LoVo (cell line): ENCODE results near the gene SMIM15.
"Not testable (repeated sequence)": the region's sequence is repeated elsewhere in the genome, so short reads cannot be mapped to it uniquely, and the experiment has no call there.

Source experiments
- DNase-seq: peaks from one replicate; pipeline ENCODE4 v3.0.0-alpha.2; 2016; ENCODE audit warnings: low spot score

Gene SMIM15, protein sequence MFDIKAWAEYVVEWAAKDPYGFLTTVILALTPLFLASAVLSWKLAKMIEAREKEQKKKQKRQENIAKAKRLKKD

DNA sequence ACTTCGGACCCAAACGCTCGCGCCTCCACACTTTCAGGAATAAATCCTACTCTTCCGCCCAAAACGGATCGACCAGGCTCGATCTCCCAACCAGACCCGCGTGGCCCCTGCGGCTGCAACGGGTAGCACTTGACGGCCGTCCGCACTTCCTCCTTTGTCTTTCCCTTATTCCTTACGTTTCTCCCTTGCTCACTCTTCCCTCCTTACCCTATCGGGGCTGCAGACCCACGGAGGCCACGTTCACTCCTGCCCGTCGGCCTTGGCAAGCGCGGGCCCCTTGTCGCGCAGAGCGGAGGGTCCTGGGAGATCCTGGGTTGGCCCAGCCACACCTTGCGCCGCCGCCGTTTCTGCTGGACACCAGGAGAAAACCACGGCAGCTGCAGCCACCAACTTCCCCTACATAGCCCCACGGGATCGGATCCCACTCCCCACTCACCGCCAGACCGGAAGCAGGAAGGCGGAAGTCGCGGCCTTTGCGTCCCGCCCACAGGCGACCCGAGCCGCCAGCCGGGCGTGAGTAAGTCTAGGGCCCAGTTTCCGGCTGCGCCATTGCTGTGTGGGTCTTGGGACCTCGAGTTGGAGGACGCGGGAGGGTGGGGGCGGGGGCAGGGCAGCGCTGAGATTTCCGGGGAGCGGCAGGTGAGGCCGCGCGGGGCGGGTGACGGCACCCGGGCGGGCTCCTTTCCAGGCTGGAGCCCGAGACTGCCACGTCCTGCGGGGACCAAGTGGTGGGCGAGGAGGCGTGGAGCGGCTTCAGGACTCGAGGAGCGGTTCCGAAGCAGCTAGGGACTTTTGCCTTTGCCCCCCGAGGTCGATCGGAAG is at the start of gene SMIM15:
TSS of gene SMIM15 (minus strand) at position 459 of the 822 bp plus-strand sequence. CDS start 2,297 bp downstream, outside the sequence.
- DNase-seq = peak; percentile 94

DNA sequence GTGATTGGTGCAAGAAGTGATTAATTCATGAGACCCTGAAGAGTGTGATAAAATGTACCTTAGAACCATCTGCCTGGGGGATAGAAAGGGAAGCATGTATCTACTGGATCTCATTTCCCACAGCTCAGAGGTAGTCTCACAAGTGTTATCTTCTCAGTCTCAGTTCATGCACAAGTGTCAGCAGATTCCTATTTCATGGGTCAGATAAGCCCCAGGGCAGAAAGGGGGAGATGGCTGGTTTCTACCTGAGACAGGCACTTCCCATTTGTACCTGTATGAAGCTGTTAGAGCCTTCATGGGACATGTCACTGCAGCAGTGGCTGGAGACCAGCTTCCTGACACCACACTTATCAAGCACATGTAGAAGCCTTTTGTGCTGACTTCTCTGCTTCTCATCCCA is 45.6 kb upstream of the SMIM15 start:
- DNase-seq = no peak

DNA sequence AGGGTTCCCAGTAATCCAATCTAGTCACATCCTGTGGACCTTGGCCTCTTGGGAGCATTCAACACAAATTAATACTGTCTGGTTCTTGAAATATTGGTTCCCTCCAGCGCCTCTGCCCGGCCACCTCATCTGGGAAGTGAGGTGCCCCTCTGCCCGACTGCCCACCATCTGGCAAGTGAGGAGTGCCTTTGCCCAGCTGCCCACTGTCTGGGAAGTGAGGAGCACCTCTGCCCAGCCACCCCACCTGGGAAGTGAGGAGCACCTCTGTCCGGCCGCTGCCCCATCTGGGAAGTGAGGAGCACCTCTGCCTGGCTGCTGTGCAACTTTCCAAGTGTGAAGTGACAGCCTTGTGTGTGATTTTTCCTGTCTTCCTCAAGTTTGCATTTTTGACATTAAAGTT is 42.7 kb upstream of the SMIM15 start:
- DNase-seq = no peak

DNA sequence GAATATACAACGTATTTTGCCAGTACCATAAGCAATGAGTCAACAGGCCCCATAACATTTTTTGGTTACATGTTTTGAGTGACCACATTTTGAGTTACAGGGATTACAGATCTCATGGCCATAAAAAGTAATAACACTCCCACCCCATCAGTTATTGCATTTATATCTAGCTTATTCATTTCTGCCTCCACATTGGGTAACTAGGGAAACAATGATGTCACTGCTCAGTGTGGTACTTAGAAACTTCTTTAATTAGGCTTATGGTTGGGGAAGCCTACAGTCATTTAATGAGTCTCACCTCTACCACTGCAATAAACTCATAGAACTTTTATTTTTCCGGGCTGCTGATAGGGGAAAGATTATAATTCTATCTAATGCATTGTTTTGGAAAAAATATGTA is 39.9 kb upstream of the SMIM15 start:
- no peak for DNase-seq

DNA sequence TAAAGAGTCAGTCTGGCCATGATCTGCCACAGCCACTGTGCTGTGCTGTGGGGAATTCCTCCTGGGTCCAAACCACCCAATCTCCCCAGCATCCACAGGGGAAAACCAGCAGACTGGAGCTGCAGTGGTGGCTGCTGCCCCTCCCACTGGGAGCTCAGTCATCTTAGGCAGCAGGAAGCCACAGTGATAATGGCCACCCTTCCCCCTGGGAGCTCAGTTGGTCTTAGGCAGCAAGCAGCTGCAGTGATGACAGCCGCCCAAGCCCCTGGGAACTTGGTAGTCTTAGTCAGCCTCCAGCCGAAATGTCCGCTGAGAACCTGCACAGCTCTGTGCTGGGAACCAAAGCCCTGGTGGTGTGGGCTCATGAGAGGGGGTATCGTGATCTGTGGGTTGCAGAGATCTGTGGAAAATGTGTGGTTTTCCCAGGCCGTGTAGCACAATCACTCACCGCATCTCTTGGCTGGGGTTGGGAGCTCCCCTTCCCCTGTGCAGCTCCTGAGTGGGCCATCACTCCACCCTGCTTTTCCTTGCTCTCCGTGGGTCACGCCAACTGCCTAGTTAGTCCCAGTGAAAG is 38.4 kb upstream of the SMIM15 start:
- no peak for DNase-seq

DNA sequence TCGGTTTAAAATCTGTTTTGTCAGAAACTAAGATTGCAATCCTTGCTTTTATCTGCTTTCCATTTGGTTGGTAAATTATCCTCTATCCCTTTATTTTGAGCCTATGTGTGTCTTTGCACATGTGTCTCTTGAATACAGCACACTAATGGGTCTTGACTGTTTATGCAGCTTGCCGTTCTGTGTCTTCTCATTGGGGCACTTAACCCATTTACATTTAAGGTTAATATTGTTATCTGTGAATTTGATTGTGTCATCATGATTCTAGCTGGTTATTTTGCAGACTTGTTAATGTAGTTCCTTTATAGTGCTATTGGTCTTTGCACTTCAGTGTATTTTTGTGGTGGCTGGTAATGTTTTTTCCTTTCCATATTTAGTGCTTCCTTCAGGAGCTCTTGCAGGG is 36.3 kb upstream of the SMIM15 start:
- DNase-seq = no peak

DNA sequence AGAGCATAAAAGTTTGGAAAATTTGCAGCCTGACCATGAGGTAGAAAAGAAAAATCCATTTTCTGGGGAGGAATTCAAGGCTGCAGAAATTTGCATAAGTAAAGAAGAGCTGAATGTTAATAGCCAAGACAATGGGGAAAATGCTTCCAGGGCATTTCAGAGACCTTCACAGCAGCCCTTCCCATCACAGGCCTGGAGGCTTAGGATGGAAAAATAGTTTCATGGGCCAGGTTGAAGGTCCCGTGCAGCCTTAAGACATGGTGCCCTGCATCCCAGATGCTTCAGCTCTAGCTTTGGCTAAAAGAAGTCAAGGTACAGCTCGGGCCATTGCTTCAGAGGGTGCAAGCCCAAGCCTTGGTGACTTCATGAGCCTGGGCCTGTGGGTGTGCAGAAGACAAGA is 25.6 kb upstream of the SMIM15 start:
- not testable (repeated sequence) for DNase-seq

DNA sequence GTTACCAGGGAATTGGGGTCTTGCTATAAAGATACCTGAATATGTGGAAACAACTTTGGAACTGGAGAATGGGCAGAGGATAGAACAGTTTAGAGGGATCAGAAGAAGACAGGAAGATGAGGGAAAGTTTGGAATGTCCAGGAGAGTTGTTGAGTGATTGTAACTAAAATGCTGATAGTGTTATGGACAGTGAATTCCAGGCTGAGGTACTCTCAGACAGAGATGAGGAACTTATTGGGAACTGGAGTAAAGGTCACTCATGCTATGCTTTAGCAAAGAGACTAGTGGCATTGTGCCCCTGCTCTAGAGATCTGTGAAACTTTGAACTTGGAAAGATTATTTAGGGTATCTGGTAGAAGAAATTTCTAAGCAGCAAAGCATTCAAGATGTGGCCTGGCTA is 25.1 kb upstream of the SMIM15 start:
- DNase-seq = not testable (repeated sequence)

DNA sequence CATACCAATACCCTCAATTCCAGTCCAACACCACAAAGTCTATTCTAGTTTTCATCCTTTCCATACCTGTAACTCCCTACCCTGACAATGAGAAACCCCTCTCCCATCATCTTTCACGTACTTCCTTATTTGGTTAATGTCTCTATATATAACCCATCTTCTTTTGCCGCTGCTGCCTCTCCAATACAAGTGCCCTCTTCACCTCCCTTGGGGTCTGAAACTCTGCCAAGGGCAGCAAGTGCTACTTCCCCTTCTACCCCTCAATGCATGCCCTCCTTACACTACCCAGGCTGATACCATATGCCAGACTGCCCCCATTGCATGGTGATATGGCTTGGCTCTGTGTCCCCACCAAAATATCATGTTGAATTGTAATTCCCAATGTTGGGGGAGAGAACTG is 24.4 kb upstream of the SMIM15 start:
- no peak for DNase-seq

DNA sequence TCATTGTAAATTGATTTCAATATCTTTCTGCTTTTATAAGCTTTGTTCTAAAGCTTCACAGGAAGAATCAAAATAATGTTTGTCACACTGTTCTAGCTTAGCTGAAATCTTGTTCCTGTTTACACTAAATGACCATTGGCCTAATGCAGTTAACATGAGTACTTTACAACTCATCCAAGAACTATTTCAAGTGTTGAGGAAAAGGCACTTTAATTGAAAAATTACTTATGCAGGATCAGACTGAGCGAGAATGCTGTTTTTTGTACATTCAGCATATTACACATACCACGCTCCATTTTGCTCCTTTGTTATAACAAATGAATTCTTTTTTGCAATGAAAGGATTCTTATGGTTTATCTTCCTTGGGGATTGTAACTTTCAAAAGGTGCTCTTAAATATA is 22.4 kb upstream of the SMIM15 start:
- no peak for DNase-seq

DNA sequence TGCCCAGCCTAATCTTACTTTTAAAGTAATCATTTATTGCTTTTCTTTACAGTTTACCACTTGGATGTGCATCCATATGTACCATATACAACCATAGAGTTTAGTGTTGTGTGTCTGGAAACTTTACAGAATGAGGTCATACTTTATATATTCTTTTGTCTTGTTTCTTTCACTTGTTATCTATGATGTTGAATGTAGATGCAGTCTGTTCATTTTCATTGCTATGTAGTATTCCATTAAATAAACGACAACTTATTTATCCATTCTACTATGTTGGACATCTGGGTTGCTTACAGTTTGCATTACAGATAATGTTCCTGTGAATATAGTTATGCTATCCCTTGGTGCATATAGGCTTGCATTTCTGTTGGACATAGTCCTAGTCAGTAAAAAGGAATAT is 21.3 kb upstream of the SMIM15 start:
- no peak for DNase-seq

DNA sequence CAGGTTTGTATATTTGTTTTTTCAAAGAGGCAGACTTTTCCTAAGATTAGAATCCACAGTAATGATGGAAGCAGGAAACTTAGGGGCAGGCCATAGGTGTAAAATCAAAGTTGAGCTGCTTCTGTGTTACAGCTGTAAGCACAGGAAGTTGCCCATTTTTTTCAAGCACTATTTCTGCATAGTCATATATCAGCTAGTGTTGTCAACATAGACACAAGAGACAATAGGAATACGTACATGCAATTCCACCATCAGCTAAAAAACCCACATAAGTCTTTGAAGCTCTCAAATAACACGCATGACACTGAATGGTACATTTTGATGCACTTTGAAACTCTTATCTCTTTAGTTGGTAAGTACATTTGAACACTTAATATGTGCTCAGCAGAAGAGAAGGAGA is 20.2 kb upstream of the SMIM15 start:
- DNase-seq = no peak

DNA sequence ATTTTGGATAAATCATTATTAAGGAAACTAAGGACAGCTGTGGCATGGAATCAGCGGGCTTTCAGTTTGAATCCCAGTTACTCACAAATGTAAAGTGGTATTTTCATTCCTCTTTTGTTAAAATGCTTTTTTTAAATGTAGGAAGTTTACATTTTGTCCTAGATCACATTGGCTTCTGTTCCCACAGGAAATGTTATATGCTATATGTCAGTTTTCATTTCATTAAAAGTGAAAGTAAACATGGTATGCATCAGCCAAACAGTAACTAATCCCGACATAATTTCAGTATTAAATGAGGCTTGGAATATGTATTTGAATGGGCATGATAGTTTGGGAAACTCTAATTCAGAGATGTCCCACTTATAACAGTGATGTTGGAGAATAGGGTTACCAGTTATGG is 18.6 kb upstream of the SMIM15 start:
- DNase-seq = no peak

DNA sequence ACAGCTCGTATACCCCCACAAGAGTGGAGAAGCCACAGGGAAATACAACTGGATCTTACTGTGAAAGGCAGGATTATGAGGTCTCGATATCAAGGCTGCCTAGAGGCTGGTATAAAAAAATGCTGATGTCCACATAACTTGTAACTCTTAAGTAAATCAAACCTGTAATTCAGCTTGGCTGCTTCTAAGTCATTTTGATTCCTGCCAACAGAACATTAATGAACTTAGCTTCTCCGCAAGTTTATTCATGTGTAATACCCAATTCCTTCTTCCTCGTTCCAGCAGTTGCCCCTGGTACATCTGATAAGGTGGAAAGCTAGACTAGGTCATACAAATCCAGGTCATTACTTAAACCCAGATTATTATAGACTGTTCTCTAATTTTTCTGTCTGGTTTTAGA is 16.4 kb upstream of the SMIM15 start:
- no peak for DNase-seq

DNA sequence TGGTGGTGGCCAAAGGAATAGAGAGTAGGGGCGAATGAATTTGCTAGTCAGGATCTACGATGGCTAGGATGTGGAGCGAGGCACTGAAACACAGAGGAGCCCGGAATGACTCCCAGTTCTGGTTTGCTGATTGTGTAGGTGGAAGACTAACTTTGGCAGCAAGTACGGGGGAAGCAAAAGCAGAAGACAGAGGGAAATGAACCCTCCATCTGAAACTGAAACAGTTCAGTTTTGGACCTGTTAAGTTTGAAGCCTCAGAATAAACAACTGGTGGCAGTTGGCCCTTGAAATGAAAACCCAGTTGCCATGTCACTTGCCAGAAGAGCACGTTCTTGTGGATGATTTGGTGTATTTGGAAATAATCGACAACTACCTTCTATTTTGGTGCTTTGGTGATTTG is 15.4 kb upstream of the SMIM15 start:
- no peak for DNase-seq

DNA sequence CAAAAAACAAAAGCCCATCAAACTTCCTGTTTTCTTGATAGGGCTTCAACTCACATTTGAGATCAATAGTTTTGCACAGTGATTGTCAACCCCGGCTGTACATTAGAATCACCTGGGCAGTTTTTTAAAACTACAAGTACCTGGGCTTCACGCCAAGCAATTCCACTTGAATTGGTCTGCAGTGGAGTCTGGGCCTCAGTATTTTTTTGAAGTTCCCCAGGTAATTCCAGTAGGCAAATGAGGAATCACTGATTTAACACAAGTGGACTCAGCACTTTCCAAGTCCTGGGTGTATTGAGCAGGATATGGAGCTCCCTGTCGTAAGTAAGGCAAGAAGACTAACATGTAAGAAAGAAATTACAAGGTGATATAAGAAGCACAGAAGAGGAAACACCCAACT is 14.8 kb upstream of the SMIM15 start:
- no peak for DNase-seq

DNA sequence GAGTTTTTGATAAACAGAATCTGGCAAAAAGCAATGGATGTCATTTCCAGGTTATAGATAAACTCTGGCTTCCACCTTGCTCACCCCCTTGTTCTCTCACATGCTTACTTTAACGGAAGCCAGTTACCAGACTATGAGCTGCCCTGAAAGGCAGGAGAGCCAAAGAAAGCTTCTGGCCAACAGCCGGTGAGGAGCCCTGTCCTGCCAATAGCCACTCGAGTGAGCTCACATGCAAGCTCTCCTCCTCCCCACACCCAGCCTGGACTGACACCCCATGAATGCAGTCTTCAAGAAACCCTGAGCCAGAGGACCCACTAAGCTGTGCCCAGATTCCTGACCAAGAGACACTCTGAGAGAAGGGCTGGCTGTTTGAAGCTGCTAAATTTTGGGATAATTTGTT is 14.4 kb upstream of the SMIM15 start:
- DNase-seq = no peak

DNA sequence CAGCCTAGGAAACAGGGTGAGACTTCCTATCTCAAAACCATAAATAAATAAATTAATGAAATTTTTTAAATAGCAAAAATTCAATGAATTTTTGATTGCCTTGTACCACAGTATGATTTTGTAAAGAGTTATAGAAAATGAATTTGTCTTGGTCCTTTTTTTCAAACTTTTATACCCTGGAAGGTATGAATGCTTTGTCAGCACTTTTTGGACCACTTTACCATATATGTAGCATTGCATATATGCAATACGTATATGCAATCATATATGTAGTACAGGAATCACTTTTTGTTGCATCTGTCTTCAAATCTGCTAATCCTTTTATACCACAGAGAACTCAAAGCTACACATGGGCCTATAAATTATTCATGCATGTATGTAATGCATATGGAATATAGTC is 9.2 kb upstream of the SMIM15 start:
- no peak for DNase-seq

DNA sequence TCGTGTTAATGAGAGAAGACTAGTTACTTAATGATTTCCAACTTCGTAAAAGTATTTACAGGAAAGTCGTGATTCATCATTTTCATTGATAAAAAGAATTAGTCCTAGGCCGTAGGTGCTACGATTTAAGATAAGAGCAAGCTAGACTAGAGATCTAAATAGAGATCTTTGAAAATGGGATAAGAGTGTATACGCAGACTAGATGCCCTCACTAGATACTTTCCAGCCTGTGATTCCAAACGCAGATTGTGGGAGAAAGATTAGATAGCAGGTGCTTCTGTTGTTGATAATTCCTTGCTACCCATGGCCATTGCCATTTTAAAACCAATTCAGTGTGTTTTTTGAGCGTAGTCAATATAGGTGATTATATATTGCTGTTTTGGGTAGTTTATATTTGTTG is 6.7 kb upstream of the SMIM15 start:
- no peak for DNase-seq

DNA sequence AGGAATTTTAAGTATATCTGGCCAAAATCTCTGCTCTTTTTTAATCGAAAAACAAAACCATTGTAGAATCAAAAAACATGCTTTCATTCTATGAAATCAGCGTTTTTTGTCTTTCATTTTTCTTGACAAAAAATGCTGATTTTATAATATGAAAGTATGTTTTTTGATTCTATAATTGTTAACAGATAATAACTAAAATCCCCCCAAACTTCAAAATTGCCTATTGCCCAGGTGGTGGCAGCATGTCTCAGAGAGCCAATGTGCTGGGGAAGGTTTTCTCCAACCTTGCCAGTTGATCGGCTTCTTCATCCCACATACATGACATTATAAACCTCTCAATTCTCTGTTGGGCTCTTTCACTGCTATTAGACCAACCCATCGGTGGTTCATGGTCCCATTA is 5.1 kb upstream of the SMIM15 start:
- no peak for DNase-seq

DNA sequence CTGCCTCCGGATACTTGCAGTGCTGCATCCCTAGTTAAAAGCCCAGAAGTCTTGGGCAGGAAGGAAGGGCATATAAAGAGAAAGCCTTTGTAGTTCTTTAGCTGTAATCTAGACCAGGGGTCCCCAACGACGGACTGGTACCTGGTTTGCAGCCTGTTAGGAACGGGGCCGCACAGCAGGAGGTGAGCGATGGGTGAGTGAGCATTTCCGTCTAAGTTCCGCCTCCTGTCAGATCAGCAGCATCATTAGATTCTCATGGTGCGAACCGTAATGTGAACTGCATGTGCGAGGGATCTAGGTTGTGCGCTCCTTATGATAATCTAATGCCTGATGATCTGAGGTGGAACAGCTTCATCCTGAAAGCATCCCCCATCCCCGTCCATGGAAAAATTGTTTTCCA is 1.6 kb upstream of the SMIM15 start:
- no peak for DNase-seq

DNA sequence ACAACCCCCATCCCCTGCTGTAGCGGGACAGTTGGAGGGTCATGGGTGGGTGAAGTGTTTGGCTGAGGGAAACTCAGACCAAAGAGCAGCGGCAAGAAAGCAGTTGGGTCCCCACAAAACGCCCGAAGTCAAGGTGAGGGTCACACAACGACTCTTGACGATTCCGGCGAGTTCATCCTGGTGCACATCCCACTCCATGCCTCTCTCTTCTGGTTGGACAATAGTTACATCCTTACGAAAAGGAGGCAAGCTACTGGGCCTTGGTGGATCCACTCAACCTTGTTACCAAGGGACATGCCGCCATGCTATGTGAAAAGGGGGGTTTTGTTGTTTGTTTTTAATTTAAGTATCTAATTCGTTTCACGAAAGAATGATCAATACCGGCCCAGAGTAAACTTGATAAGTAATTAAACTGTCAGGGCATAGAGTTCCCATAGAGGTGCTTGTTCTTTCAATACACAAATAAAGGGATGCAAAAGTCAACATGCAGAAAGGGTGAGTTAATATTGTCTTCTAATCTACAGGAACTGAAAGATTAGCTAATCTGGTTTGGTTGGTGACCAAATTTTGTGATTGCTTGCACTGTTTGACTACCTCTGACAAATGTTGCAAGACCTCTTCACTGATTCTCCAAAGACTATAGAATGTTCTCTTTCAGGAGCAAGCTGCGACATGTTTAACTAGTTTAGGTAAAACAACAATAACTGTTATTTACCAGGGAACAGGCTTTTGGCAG is 732 bp upstream of the SMIM15 start:
- DNase-seq = peak; percentile 46

DNA sequence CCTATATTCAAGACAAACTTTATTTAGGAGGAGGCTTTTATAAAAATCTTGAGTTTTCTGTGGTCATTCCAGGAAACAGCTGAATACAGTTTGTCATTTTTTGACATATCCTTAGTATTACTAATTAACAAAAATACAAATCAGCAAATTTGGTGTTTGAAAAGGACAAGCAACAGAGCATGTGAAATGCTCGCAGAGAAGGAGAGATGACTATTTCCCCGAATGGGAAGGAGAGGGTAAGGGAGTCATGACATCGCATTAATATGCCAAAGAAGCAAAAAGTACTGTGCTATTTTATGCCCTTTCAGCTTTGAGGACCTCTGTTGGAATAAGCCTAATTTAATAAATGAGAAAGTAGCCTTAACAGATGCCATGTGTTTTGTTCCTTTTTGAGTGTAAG is 1.8 kb downstream of the SMIM15 start:
- DNase-seq = no peak
